WTC11 (cell line): ENCODE data around the gene IL4R.

Source experiments
- ATF6 ChIP-seq: sonication (generic); formaldehyde crosslinking; IDR thresholded peaks from 2 replicates; pipeline ENCODE4 v1.8.1; 2023; ENCODE audit warnings: mild to moderate bottlenecking, missing genetic modification reagents
- CTCF ChIP-seq: fragments of 200-600 bp; IDR thresholded peaks from 2 replicates; pipeline ENCODE4 v1.8.0; 2022; ENCODE audit warnings: antibody characterized with exemption
- ESRRA ChIP-seq: sonication (generic); formaldehyde crosslinking; IDR thresholded peaks from 2 replicates; pipeline ENCODE4 v1.8.1; 2022; ENCODE audit warnings: mild to moderate bottlenecking, missing genetic modification reagents, borderline replicate concordance
- ETV6 ChIP-seq: sonication (generic); formaldehyde crosslinking; IDR thresholded peaks from 2 replicates; pipeline ENCODE4 v1.8.1; 2022; ENCODE audit warnings: mild to moderate bottlenecking, missing genetic modification reagents
- FOXJ3 ChIP-seq: sonication (generic); formaldehyde crosslinking; IDR thresholded peaks from 2 replicates; pipeline ENCODE4 v1.9.0; 2021; ENCODE audit warnings: missing genetic modification reagents, mild to moderate bottlenecking, borderline replicate concordance
- IRF1 ChIP-seq: sonication (generic); formaldehyde crosslinking; IDR thresholded peaks from 2 replicates; pipeline ENCODE4 v1.8.0; 2023; ENCODE audit warnings: missing genetic modification reagents
- SMAD3 ChIP-seq: sonication (generic); formaldehyde crosslinking; IDR thresholded peaks from 2 replicates; pipeline ENCODE4 v1.8.0; 2022; ENCODE audit warnings: missing genetic modification reagents, mild to moderate bottlenecking, borderline replicate concordance
- ZNF219 ChIP-seq: sonication (generic); formaldehyde crosslinking; IDR thresholded peaks from 2 replicates; pipeline ENCODE4 v1.8.0; 2023; ENCODE audit warnings: missing genetic modification reagents, mild to moderate bottlenecking, borderline replicate concordance

- TF ChIP-seq CTCF (no peak), ETV6 (CRISPR knock-in tag) (no peak), ZNF219 (CRISPR knock-in tag) (no peak), SMAD3 (no peak), FOXJ3 (CRISPR knock-in tag) (no peak), ESRRA (CRISPR knock-in tag) (no peak), ATF6 (CRISPR knock-in tag) (no peak), IRF1 (no peak)
Measured at GRCh38 chr16:27290562-27290961, 23.2 kb upstream of the IL4R start.
